SK-N-SH treated with all-trans-retinoic acid at 6 μM for 48 hours (cell line): Measurements from ENCODE around the gene PPP1R13B.

ENCODE experiments used
- ATAC-seq: fragments of 200-7000 bp; cut with Tn5 transposase; 3 replicates; pipeline ENCODE4 v1.9.1; 2020; ENCODE audit warnings: mild to moderate bottlenecking, moderate library complexity
- ARNTL ChIP-seq: fragments of 450-650 bp; formaldehyde crosslinking; IDR thresholded peaks from 2 replicates; pipeline ENCODE4 v1.5.0; 2020; ENCODE audit warnings: low read depth, mild to moderate bottlenecking, moderate library complexity, borderline replicate concordance
- BACH2 ChIP-seq: fragments of 250-450 bp; sonication (Bioruptor Pico); IDR thresholded peaks from 2 replicates; pipeline ENCODE4 v1.9.0; 2021; ENCODE audit warnings: mild to moderate bottlenecking, borderline replicate concordance
- CREB5 ChIP-seq: fragments of 250-450 bp; sonication (Bioruptor Pico); IDR thresholded peaks from 2 replicates; pipeline ENCODE4 v1.5.1; 2020; ENCODE audit warnings: low read depth, mild to moderate bottlenecking, moderate library complexity
- CSDC2 ChIP-seq: fragments of 250-450 bp; sonication (Bioruptor Pico); IDR thresholded peaks from 2 replicates; pipeline ENCODE4 v1.5.0; 2020; ENCODE audit warnings: mild to moderate bottlenecking, moderate library complexity
- CSRNP3 ChIP-seq: fragments of 250-450 bp; sonication (Bioruptor Pico); IDR thresholded peaks from 2 replicates; pipeline ENCODE4 v1.5.1; 2021; ENCODE audit warnings: mild to moderate bottlenecking, moderate library complexity
- ESRRG ChIP-seq: fragments of 250-450 bp; sonication (Bioruptor Pico); IDR thresholded peaks from 2 replicates; pipeline ENCODE4 v1.6.1; 2021; ENCODE audit warnings: mild to moderate bottlenecking
- GLIS3 ChIP-seq: fragments of 250-450 bp; sonication (Bioruptor Pico); IDR thresholded peaks from 2 replicates; pipeline ENCODE4 v1.5.0; 2020; ENCODE audit warnings: mild to moderate bottlenecking, moderate library complexity
- ISL1 ChIP-seq: fragments of 250-450 bp; sonication (Bioruptor Pico); IDR thresholded peaks from 2 replicates; pipeline ENCODE4 v2.1.2; 2022; ENCODE audit warnings: mild to moderate bottlenecking, moderate library complexity
- OSR1 ChIP-seq: fragments of 250-450 bp; sonication (Bioruptor Pico); IDR thresholded peaks from 2 replicates; pipeline ENCODE4 v1.8.0; 2022; ENCODE audit warnings: moderate library complexity, mild to moderate bottlenecking, inconsistent platforms
- PATZ1 ChIP-seq: fragments of 250-450 bp; sonication (Bioruptor Pico); IDR thresholded peaks from 2 replicates; pipeline ENCODE4 v1.8.0; 2020; ENCODE audit warnings: mild to moderate bottlenecking, moderate library complexity, borderline replicate concordance
- POU6F1 ChIP-seq: fragments of 250-450 bp; sonication (Bioruptor Pico); IDR thresholded peaks from 2 replicates; pipeline ENCODE4 v1.8.0; 2021; ENCODE audit warnings: low read depth, mild to moderate bottlenecking, moderate library complexity, borderline replicate concordance
- RARB ChIP-seq: fragments of 250-450 bp; sonication (Bioruptor Pico); IDR thresholded peaks from 2 replicates; pipeline ENCODE4 v1.8.0; 2021; ENCODE audit warnings: mild to moderate bottlenecking, moderate library complexity
- SNAI2 ChIP-seq: fragments of 250-450 bp; sonication (Bioruptor Pico); IDR thresholded peaks from 2 replicates; pipeline ENCODE4 v1.5.0; 2020; ENCODE audit warnings: mild to moderate bottlenecking, moderate library complexity
- TCF4 ChIP-seq: fragments of 250-450 bp; sonication (Bioruptor Pico); IDR thresholded peaks from 2 replicates; pipeline ENCODE4 v1.8.0; 2021; ENCODE audit warnings: mild to moderate bottlenecking, moderate library complexity, borderline replicate concordance
- TOX ChIP-seq: fragments of 250-450 bp; sonication (Bioruptor Pico); IDR thresholded peaks from 2 replicates; pipeline ENCODE4 v1.8.0; 2021; ENCODE audit warnings: mild to moderate bottlenecking, moderate library complexity, borderline replicate concordance
- ZC3H10 ChIP-seq: fragments of 250-450 bp; sonication (Bioruptor Pico); IDR thresholded peaks from 2 replicates; pipeline ENCODE4 v1.5.1; 2021; ENCODE audit warnings: mild to moderate bottlenecking, moderate library complexity
- ZFP3 ChIP-seq: fragments of 250-450 bp; sonication (Bioruptor Pico); IDR thresholded peaks from 2 replicates; pipeline ENCODE4 v1.5.0; 2020; ENCODE audit warnings: mild to moderate bottlenecking, moderate library complexity
- ZFP30 ChIP-seq: fragments of 450-650 bp; formaldehyde crosslinking; IDR thresholded peaks from 2 replicates; pipeline ENCODE4 v1.5.0; 2022; ENCODE audit warnings: mild to moderate bottlenecking, moderate library complexity
- ZNF565 ChIP-seq: fragments of 450-650 bp; formaldehyde crosslinking; conservative IDR thresholded peaks from 2 replicates; pipeline ENCODE4 v1.5.0; 2020; ENCODE audit warnings: low read depth, mild to moderate bottlenecking, moderate library complexity
- ZNF70 ChIP-seq: fragments of 450-650 bp; formaldehyde crosslinking; IDR thresholded peaks from 2 replicates; pipeline ENCODE4 v1.5.0; 2020; ENCODE audit warnings: mild to moderate bottlenecking, moderate library complexity
- TF ChIP-seq, protein P1 (sequence below): fragments of 250-450 bp; sonication (Bioruptor Pico); IDR thresholded peaks from 2 replicates; pipeline ENCODE4 v1.5.0; 2020; ENCODE audit warnings: mild to moderate bottlenecking, moderate library complexity

The PPP1R13B gene

DNA sequence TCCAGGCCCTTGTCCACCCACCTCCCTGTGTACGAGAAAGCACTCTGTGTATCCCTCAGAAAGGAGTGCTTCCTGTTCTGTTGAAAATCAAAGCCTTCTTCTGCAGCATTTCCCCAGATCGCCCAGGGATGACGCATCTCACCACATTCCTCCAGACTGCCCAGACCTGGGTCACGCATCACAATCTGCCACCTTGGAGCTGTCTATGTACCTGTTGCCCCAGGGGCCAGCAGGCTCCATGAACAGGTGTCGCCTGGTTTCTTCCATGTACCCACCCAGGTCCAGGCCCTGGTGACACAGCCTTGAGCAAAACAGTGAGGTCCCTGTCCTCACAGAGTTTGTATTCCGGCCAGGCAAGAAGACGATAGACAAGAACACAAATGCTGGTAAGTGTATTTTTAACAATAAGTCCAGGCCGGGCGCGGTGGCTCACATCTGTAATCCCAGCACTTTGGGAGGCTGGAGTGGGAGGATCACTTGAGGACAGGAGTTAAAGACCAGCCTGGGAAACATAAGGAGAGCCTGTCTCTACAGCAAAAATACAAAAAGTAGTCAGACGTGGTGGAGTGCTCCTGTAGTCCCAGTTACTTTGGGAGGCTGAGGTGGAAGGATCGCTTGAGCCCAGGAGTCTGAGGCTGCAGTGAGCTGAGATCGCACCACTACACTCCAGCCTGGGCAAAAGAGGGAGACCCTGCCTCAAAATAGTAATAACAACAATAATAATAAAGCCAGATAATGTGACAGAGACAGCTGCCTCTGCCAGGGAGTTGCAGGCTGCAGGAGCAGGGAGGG lies 6.8 kb upstream of the PPP1R13B start:
- ATAC-seq: no peak
- TF ChIP-seq RARB (CRISPR knock-in tag) (no peak), ISL1 (CRISPR knock-in tag) (no peak), ARNTL (CRISPR knock-in tag) (no peak), CSDC2 (CRISPR knock-in tag) (no peak), CSRNP3 (CRISPR knock-in tag) (no peak), CREB5 (CRISPR knock-in tag) (no peak), POU6F1 (no peak), BACH2 (no peak), ZFP3 (CRISPR knock-in tag) (no peak), ZNF70 (CRISPR knock-in tag) (no peak), PATZ1 (CRISPR knock-in tag) (no peak), SNAI2 (CRISPR knock-in tag) (no peak), OSR1 (no peak), ZC3H10 (CRISPR knock-in tag) (no peak), GLIS3 (CRISPR knock-in tag) (no peak)
- TF ChIP-seq, protein P1, sequence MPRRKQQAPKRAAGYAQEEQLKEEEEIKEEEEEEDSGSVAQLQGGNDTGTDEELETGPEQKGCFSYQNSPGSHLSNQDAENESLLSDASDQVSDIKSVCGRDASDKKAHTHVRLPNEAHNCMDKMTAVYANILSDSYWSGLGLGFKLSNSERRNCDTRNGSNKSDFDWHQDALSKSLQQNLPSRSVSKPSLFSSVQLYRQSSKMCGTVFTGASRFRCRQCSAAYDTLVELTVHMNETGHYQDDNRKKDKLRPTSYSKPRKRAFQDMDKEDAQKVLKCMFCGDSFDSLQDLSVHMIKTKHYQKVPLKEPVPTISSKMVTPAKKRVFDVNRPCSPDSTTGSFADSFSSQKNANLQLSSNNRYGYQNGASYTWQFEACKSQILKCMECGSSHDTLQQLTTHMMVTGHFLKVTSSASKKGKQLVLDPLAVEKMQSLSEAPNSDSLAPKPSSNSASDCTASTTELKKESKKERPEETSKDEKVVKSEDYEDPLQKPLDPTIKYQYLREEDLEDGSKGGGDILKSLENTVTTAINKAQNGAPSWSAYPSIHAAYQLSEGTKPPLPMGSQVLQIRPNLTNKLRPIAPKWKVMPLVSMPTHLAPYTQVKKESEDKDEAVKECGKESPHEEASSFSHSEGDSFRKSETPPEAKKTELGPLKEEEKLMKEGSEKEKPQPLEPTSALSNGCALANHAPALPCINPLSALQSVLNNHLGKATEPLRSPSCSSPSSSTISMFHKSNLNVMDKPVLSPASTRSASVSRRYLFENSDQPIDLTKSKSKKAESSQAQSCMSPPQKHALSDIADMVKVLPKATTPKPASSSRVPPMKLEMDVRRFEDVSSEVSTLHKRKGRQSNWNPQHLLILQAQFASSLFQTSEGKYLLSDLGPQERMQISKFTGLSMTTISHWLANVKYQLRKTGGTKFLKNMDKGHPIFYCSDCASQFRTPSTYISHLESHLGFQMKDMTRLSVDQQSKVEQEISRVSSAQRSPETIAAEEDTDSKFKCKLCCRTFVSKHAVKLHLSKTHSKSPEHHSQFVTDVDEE (CRISPR knock-in tag): no peak
- TF ChIP-seq, all 23 proteins: peak for 0

- no peak for ATAC-seq
- TF ChIP-seq TOX (CRISPR knock-in tag) (no peak), ISL1 (CRISPR knock-in tag) (no peak), BACH2 (no peak), ESRRG (CRISPR knock-in tag) (no peak), ZFP30 (CRISPR knock-in tag) (no peak), SNAI2 (CRISPR knock-in tag) (no peak), TCF4 (CRISPR knock-in tag) (no peak), CREB5 (CRISPR knock-in tag) (no peak), ZNF565 (CRISPR knock-in tag) (no peak), ZFP3 (CRISPR knock-in tag) (no peak)
- TF ChIP-seq, all 23 proteins: peak for 0
Measured at GRCh38 chr14:103849151-103849886, 1.9 kb upstream of the PPP1R13B start.
